Ishikawa (cell line): Measurements from ENCODE around the gene ATP10A.

Source experiments
- CEBPB ChIP-seq: IDR thresholded peaks from 2 replicates; pipeline ENCODE4 v1.6.1; 2012
- CREB1 ChIP-seq: IDR thresholded peaks from 2 replicates; pipeline ENCODE4 v1.6.1; 2012; ENCODE audit warnings: low read depth
- EGR1 ChIP-seq: IDR thresholded peaks from 2 replicates; pipeline ENCODE4 v1.6.1; 2012
- EP300 ChIP-seq: IDR thresholded peaks from 2 replicates; pipeline ENCODE4 v1.6.1; 2012; ENCODE audit warnings: borderline replicate concordance
- FOXM1 ChIP-seq: IDR thresholded peaks from 2 replicates; pipeline ENCODE4 v1.6.1; 2012; ENCODE audit warnings: low read depth, borderline replicate concordance
- MAX ChIP-seq: IDR thresholded peaks from 2 replicates; pipeline ENCODE4 v1.6.1; 2012
- NFIC ChIP-seq: IDR thresholded peaks from 2 replicates; pipeline ENCODE4 v1.6.1; 2012
- RAD21 ChIP-seq: IDR thresholded peaks from 2 replicates; pipeline ENCODE4 v1.6.1; 2012; ENCODE audit warnings: low read depth
- REST ChIP-seq: IDR thresholded peaks from 2 replicates; pipeline ENCODE4 v1.6.1; 2012; ENCODE audit warnings: low read depth, mild to moderate bottlenecking
- TAF1 ChIP-seq: IDR thresholded peaks from 2 replicates; pipeline ENCODE4 v1.6.1; 2012; ENCODE audit warnings: low read depth, mild to moderate bottlenecking
- TCF12 ChIP-seq: IDR thresholded peaks from 2 replicates; pipeline ENCODE4 v1.6.1; 2012; ENCODE audit warnings: low read depth
- TEAD4 ChIP-seq: IDR thresholded peaks from 2 replicates; pipeline ENCODE4 v1.6.1; 2012
- USF1 ChIP-seq: IDR thresholded peaks from 2 replicates; pipeline ENCODE4 v1.6.1; 2012
- YY1 ChIP-seq: IDR thresholded peaks from 2 replicates; pipeline ENCODE4 v1.6.1; 2012; ENCODE audit warnings: low read depth
- ZBTB7A ChIP-seq: IDR thresholded peaks from 2 replicates; pipeline ENCODE4 v1.6.1; 2012; ENCODE audit warnings: low read depth

The ATP10A gene

GRCh38 chr15:25717127-25717456, 146.0 kb downstream of the ATP10A start:
- TF ChIP-seq REST, result no peak
- no peak for TF ChIP-seq TEAD4
- no peak for TF ChIP-seq EP300

GRCh38 chr15:25716414-25717126, 146.6 kb downstream of the ATP10A start:
- no peak for TF ChIP-seq MAX
- no peak for TF ChIP-seq TAF1
- no peak for TF ChIP-seq TEAD4
- no peak for TF ChIP-seq NFIC
- no peak for TF ChIP-seq YY1
- TF ChIP-seq EP300, result no peak
- TF ChIP-seq FOXM1, result no peak
- TF ChIP-seq ZBTB7A, result no peak
- no peak for TF ChIP-seq CEBPB
- TF ChIP-seq RAD21, result no peak
- TF ChIP-seq CREB1, result no peak
- no peak for TF ChIP-seq REST
- no peak for TF ChIP-seq TCF12
- TF ChIP-seq EGR1, result no peak

GRCh38 chr15:25715536-25716413, 147.4 kb downstream of the ATP10A start:
- TF ChIP-seq EP300 (no peak), EGR1 (no peak), YY1 (no peak), RAD21 (no peak), MAX (no peak), NFIC (no peak), CREB1 (no peak), USF1 (no peak), FOXM1 (no peak), TAF1 (no peak), ZBTB7A (no peak), TEAD4 (no peak), TCF12 (no peak), REST (no peak), CEBPB (no peak)

GRCh38 chr15:25714538-25714840, 148.6 kb downstream of the ATP10A start:
- no peak for TF ChIP-seq YY1
- no peak for TF ChIP-seq CEBPB
- no peak for TF ChIP-seq TCF12
- no peak for TF ChIP-seq MAX
- TF ChIP-seq CREB1, result no peak
- TF ChIP-seq ZBTB7A, result no peak
- TF ChIP-seq NFIC, result no peak
- no peak for TF ChIP-seq REST
- no peak for TF ChIP-seq FOXM1
- no peak for TF ChIP-seq RAD21
- TF ChIP-seq EP300, result no peak
